HEK293 (cell line): ENCODE results near the gene ZSCAN2.

ENCODE experiments used
- BCL11B ChIP-seq: fragments of 450-650 bp; formaldehyde crosslinking; IDR thresholded peaks from 2 replicates; pipeline ENCODE4 v1.5.1; 2016; ENCODE audit warnings: low read depth, missing biosample characterization, missing genetic modification characterization
- GLIS1 ChIP-seq: fragments of 450-650 bp; formaldehyde crosslinking; IDR thresholded peaks from 2 replicates; pipeline ENCODE4 v1.5.1; 2016; ENCODE audit warnings: missing biosample characterization, missing genetic modification characterization
- HIC1 ChIP-seq: fragments of 450-650 bp; formaldehyde crosslinking; IDR thresholded peaks from 2 replicates; pipeline ENCODE4 v1.5.1; 2016; ENCODE audit warnings: missing biosample characterization, missing genetic modification characterization
- KLF16 ChIP-seq: fragments of 450-650 bp; formaldehyde crosslinking; IDR thresholded peaks from 2 replicates; pipeline ENCODE4 v1.5.1; 2017; ENCODE audit warnings: missing biosample characterization, missing genetic modification characterization
- PRDM4 ChIP-seq: fragments of 450-650 bp; formaldehyde crosslinking; IDR thresholded peaks from 2 replicates; pipeline ENCODE4 v1.5.1; 2017; ENCODE audit warnings: missing biosample characterization, missing genetic modification characterization
- SP2 ChIP-seq: fragments of 450-650 bp; formaldehyde crosslinking; IDR thresholded peaks from 2 replicates; pipeline ENCODE4 v1.5.1; 2016; ENCODE audit warnings: missing biosample characterization, missing genetic modification characterization
- SP7 ChIP-seq: fragments of 450-650 bp; formaldehyde crosslinking; IDR thresholded peaks from 2 replicates; pipeline ENCODE4 v1.5.1; 2016; ENCODE audit warnings: missing biosample characterization, missing genetic modification characterization
- TSHZ1 ChIP-seq: fragments of 450-650 bp; formaldehyde crosslinking; IDR thresholded peaks from 2 replicates; pipeline ENCODE4 v1.5.1; 2016; ENCODE audit warnings: missing biosample characterization, missing genetic modification characterization, borderline replicate concordance
- YY2 ChIP-seq: fragments of 450-650 bp; formaldehyde crosslinking; IDR thresholded peaks from 2 replicates; pipeline ENCODE4 v1.5.1; 2016; ENCODE audit warnings: missing biosample characterization, missing genetic modification characterization
- ZBTB21 ChIP-seq: fragments of 450-650 bp; formaldehyde crosslinking; IDR thresholded peaks from 2 replicates; pipeline ENCODE4 v1.5.1; 2017; ENCODE audit warnings: missing biosample characterization, missing genetic modification characterization
- ZBTB6 ChIP-seq: fragments of 450-650 bp; formaldehyde crosslinking; IDR thresholded peaks from 2 replicates; pipeline ENCODE4 v1.5.1; 2017; ENCODE audit warnings: missing biosample characterization, missing genetic modification characterization
- ZEB2 ChIP-seq: fragments of 450-650 bp; formaldehyde crosslinking; IDR thresholded peaks from 2 replicates; pipeline ENCODE4 v1.5.1; 2016; ENCODE audit warnings: missing biosample characterization, missing genetic modification characterization
- ZNF138 ChIP-seq: fragments of 450-650 bp; formaldehyde crosslinking; IDR thresholded peaks from 2 replicates; pipeline ENCODE4 v1.5.1; 2016; ENCODE audit warnings: missing biosample characterization, missing genetic modification characterization, borderline replicate concordance
- ZNF211 ChIP-seq: fragments of 450-650 bp; formaldehyde crosslinking; IDR thresholded peaks from 2 replicates; pipeline ENCODE4 v1.5.1; 2016; ENCODE audit warnings: low read depth, missing biosample characterization, missing genetic modification characterization
- ZNF221 ChIP-seq: fragments of 450-650 bp; formaldehyde crosslinking; IDR thresholded peaks from 2 replicates; pipeline ENCODE4 v1.5.1; 2017; ENCODE audit warnings: missing biosample characterization, missing genetic modification characterization, borderline replicate concordance
- ZNF23 ChIP-seq: fragments of 450-650 bp; formaldehyde crosslinking; IDR thresholded peaks from 2 replicates; pipeline ENCODE4 v1.5.1; 2016; ENCODE audit warnings: missing biosample characterization, missing genetic modification characterization, borderline replicate concordance
- ZNF350 ChIP-seq: fragments of 450-650 bp; formaldehyde crosslinking; IDR thresholded peaks from 2 replicates; pipeline ENCODE4 v1.5.0; 2017; ENCODE audit warnings: missing biosample characterization, mild to moderate bottlenecking, missing genetic modification characterization
- ZNF366 ChIP-seq: fragments of 450-650 bp; formaldehyde crosslinking; conservative IDR thresholded peaks from 2 replicates; pipeline ENCODE4 v1.5.1; 2016; ENCODE audit warnings: missing biosample characterization, missing genetic modification characterization
- ZNF449 ChIP-seq: fragments of 450-650 bp; formaldehyde crosslinking; IDR thresholded peaks from 2 replicates; pipeline ENCODE4 v1.5.1; 2017; ENCODE audit warnings: missing biosample characterization, mild to moderate bottlenecking, missing genetic modification characterization, moderate library complexity
- ZNF585B ChIP-seq: fragments of 450-650 bp; formaldehyde crosslinking; IDR thresholded peaks from 2 replicates; pipeline ENCODE4 v1.5.1; 2016; ENCODE audit warnings: missing biosample characterization, missing genetic modification characterization
- ZNF600 ChIP-seq: fragments of 450-650 bp; formaldehyde crosslinking; IDR thresholded peaks from 2 replicates; pipeline ENCODE4 v1.5.1; 2016; ENCODE audit warnings: missing biosample characterization, missing genetic modification characterization
- ZNF704 ChIP-seq: fragments of 450-650 bp; formaldehyde crosslinking; IDR thresholded peaks from 2 replicates; pipeline ENCODE4 v1.5.1; 2016; ENCODE audit warnings: missing biosample characterization, missing genetic modification characterization
- ZNF777 ChIP-seq: fragments of 450-650 bp; formaldehyde crosslinking; IDR thresholded peaks from 2 replicates; pipeline ENCODE4 v1.5.1; 2017; ENCODE audit warnings: missing biosample characterization, missing genetic modification characterization, borderline replicate concordance
- ZSCAN30 ChIP-seq: fragments of 450-650 bp; IDR thresholded peaks from 2 replicates; pipeline ENCODE4 v1.5.1; 2018; ENCODE audit warnings: missing biosample characterization, mild to moderate bottlenecking, missing genetic modification characterization, moderate library complexity
- ZSCAN4 ChIP-seq: fragments of 450-650 bp; formaldehyde crosslinking; IDR thresholded peaks from 2 replicates; pipeline ENCODE4 v1.5.1; 2017; ENCODE audit warnings: missing biosample characterization, missing genetic modification characterization

The ZSCAN2 gene

GRCh38 chr15:84600687-84601554, at the start of gene ZSCAN2 (continued):
- peak; percentile 88 for TF ChIP-seq SP2
- TF ChIP-seq YY2 (tag by site-specific recombination), result no peak
- peak; percentile 58; the same call in 1 of the 2 replicates for TF ChIP-seq KLF16 (tag by site-specific recombination)
- TF ChIP-seq ZNF211 (tag by site-specific recombination), result no peak
- TF ChIP-seq ZNF449, result no peak
- TF ChIP-seq GLIS1 (tag by site-specific recombination), result peak; percentile 56
- TF ChIP-seq ZNF777 (tag by site-specific recombination), result peak; percentile 80
- no peak for TF ChIP-seq ZNF350 (tag by site-specific recombination)
- TF ChIP-seq ZEB2 (tag by site-specific recombination), result peak; percentile 80
- no peak for TF ChIP-seq PRDM4 (tag by site-specific recombination)
- peak; percentile 56; the same call in 1 of the 2 replicates for TF ChIP-seq HIC1 (tag by site-specific recombination)
- 0 out of 2 replicates have a peak, but pooled peaks have one; percentile 7 for TF ChIP-seq TSHZ1 (tag by site-specific recombination)
- TF ChIP-seq ZSCAN30 (tag by site-specific recombination), result peak; percentile 86
- TF ChIP-seq ZNF585B (tag by site-specific recombination), result 0 out of 2 replicates have a peak, but pooled peaks have one; percentile 13
- TF ChIP-seq ZNF138 (tag by site-specific recombination), result no peak
- TF ChIP-seq ZNF221 (tag by site-specific recombination), result no peak
- no peak for TF ChIP-seq ZBTB21 (tag by site-specific recombination)
- TF ChIP-seq ZNF366 (tag by site-specific recombination), result 0 out of 2 replicates have a peak, but pooled peaks have one; percentile 5
- TF ChIP-seq ZBTB6 (tag by site-specific recombination), result 0 out of 2 replicates have a peak, but pooled peaks have one; percentile 19
- TF ChIP-seq ZNF23 (tag by site-specific recombination), result no peak
- no peak for TF ChIP-seq ZNF704 (tag by site-specific recombination)
- peak; percentile 72; the same call in 1 of the 2 replicates for TF ChIP-seq BCL11B (tag by site-specific recombination)
- TF ChIP-seq ZSCAN4 (tag by site-specific recombination), result no peak
- peak; percentile 64 for TF ChIP-seq SP7
- peak; percentile 99 for TF ChIP-seq ZNF600 (tag by site-specific recombination)
